ENCODE measurements around the gene SOCS1. TPM values are rescaled to one million over a fixed set of nuclear protein-coding genes. Genes with fewer than 3 reads are reported as not detected.

The SOCS1 gene
- total and polyA plus RNA-seq, 2 of the 4 experiments (the other 2 are of a cell fraction): 2.0 to 22.0 TPM

DNA sequence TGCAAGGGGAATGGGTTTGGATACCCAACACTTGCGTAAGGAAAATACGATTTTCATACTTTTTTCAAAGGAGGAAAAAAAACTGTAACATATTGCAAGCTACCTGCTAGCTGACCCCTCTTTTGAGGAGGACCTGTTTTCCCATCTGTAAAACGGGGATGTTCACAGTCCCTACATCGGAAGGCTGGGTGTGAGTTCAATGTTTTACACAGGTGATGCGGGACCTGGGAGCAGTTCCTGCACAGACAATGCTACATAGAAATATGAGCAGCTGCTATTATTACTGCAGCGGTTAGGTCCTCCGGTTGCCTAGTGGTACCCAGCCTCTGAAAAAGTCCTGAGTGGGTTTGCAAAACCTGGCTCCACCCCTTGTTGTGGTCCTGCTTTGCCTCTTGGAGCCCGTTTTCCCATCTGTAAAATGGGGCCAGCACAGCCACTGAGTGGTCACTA, 3.5 kb downstream of the SOCS1 start:
- H2AFZ ChIP-seq (replicated peaks; ENCODE audit: low read length, poor library complexity): no peak overlapping the region
- H2AK9ac ChIP-seq (replicated peaks; ENCODE audit: low read depth, low read length, poor library complexity): peak overlapping the region; percentile 39
- no peaks in the 10 kb centered on the region for H3K27me3 ChIP-seq (ENCODE audit: control insufficient read depth, insufficient read depth, low read length)
- H3K14ac ChIP-seq (replicated peaks; ENCODE audit: low read depth, low read length): peak overlapping the region; percentile 41
- BruUV-seq (replicated peaks): no TSS peak
- peak overlapping the region; percentile 81; the same call in 1 of the 2 replicates for H3K27ac ChIP-seq (ENCODE audit: insufficient read depth, low read length)
- H3K4me3 ChIP-seq (ENCODE audit: insufficient read depth, low read depth, low read length): peak overlapping the region; percentile 87
- H3K4me1 ChIP-seq (ENCODE audit: control insufficient read depth, insufficient read depth, low read length): peaks cover 17% of the 10 kb centered on the region
- 62% methylated on average over 5 of the region's 8 CpGs; no CpG with 5 or more reads in 1 of the 2 experiments for WGBS, 2 experiments (ENCODE audit: extremely low coverage in 2 of 2, insufficient read length in 1 of 2)
- peak overlapping the region; percentile 33; the same call in 1 of the 2 replicates for H3K4ac ChIP-seq (ENCODE audit: low read depth, low read length)
- H3K4me2 ChIP-seq (ENCODE audit: low read depth, low read length): peak overlapping the region; percentile 82
- H2BK5ac ChIP-seq (ENCODE audit: low read depth, low read length, poor library complexity, severe bottlenecking): peak overlapping the region; percentile 7
- ChIA-PET POLR2A (ENCODE audit: unreplicated experiment) (interaction anchor here (0.6 kb wide), 1 partner anchor 21 kb away, joined by 3 read pairs; the partner anchor contains the start of gene PRM3), CTCF (interaction anchor here (1.1 kb wide), 1 partner anchor 34 kb away, joined by 3 read pairs; no protein-coding TSS in a partner anchor)
- ATAC-seq (ENCODE audit: low read depth) (no peak), DNase-seq (no peak)
- dilution Hi-C loops (cut with HindIII; ENCODE audit: low sequenced_read_pairs, unreplicated experiment): no loop called here
- H3K36me3 ChIP-seq (ENCODE audit: control insufficient read depth, insufficient read depth, low read length): peaks cover 31% of the 10 kb centered on the region
- TF ChIP-seq POLR2A (IDR thresholded peaks at IDR 0.05; ENCODE audit: low read depth, low read length): no peak; the same call in 1 of the 2 replicates
- TF ChIP-seq, protein P1, sequence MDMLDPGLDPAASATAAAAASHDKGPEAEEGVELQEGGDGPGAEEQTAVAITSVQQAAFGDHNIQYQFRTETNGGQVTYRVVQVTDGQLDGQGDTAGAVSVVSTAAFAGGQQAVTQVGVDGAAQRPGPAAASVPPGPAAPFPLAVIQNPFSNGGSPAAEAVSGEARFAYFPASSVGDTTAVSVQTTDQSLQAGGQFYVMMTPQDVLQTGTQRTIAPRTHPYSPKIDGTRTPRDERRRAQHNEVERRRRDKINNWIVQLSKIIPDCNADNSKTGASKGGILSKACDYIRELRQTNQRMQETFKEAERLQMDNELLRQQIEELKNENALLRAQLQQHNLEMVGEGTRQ (IDR thresholded peaks at IDR 0.05; ENCODE audit: low read depth, low read length): no peak
- peak overlapping the region; percentile 42 to 47; a peak in 3 of 4 replicates for H4K8ac ChIP-seq (ENCODE audit: low read depth in 2 of 2, low read length in 2 of 2)
- no peak overlapping the region for H2BK15ac ChIP-seq (ENCODE audit: low read depth, low read length)
- no peak overlapping the region for H2BK20ac ChIP-seq (ENCODE audit: low read depth, low read length)
- peak overlapping the region; percentile 68; the same call in 1 of the 2 replicates for H3K23ac ChIP-seq (ENCODE audit: low read depth, low read length)
- H4K5ac ChIP-seq (ENCODE audit: low read depth, low read length): no peak overlapping the region; the same call in 1 of the 2 replicates
- H3K79me1 ChIP-seq (ENCODE audit: low read depth in 1 of 2, low read length in 2 of 2): peaks cover 14 to 39% of the 10 kb centered on the region in 2 experiments; a peak in 3 of 4 replicates
- no peak overlapping the region for H3K56ac ChIP-seq (ENCODE audit: extremely low read depth, insufficient read depth, low read length)
- H2AK5ac ChIP-seq (ENCODE audit: low read depth, low read length): peak overlapping the region; percentile 44; the same call in 1 of the 2 replicates
- intact Hi-C loops (cut with micrococcal nuclease): loop anchor here (5.0 to 10.0 kb wide), 3 partner anchors 118 to 220 kb away; no protein-coding TSS in a partner anchor
- H2BK120ac ChIP-seq (ENCODE audit: low read depth, low read length): peak overlapping the region; percentile 6; the same call in 1 of the 2 replicates
- in situ Hi-C loops (cut with MboI; ENCODE audit: low sequenced_read_pairs): loop anchor here (5.0 kb wide), 2 partner anchors 150 to 285 kb away; no protein-coding TSS in a partner anchor
- peak overlapping the region; percentile 48; the same call in 1 of the 2 replicates for H4K91ac ChIP-seq (ENCODE audit: insufficient read depth, low read depth, low read length)
- H3K18ac ChIP-seq (ENCODE audit: low read depth, low read length): no peak overlapping the region; the same call in 1 of the 2 replicates
- H3K9me1 ChIP-seq (ENCODE audit: insufficient read depth, low read length): peaks cover 9% of the 10 kb centered on the region; the same call in 1 of the 2 replicates
- H3K9ac ChIP-seq (ENCODE audit: low read depth, low read length): peak overlapping the region; percentile 91
- H4K20me1 ChIP-seq (ENCODE audit: insufficient read depth, low read length): peaks cover 52% of the 10 kb centered on the region
- H3K9me3 ChIP-seq (ENCODE audit: control insufficient read depth, insufficient read depth, low read length): no peaks in the 10 kb centered on the region

Data from IMR-90 (cell line).